SKM-1 (cell line): Measurements from ENCODE around the gene CPLANE2.
"Not testable (repeated sequence)": the region's sequence is repeated elsewhere in the genome, so short reads cannot be mapped to it uniquely, and the experiment has no call there.

Experiments
- DNase-seq: peaks from one replicate; lab custom pipeline; 2025; ENCODE audit not compliant: unreplicated experiment; lab: John Stamatoyannopoulos, UW

CPLANE2 gene, protein sequence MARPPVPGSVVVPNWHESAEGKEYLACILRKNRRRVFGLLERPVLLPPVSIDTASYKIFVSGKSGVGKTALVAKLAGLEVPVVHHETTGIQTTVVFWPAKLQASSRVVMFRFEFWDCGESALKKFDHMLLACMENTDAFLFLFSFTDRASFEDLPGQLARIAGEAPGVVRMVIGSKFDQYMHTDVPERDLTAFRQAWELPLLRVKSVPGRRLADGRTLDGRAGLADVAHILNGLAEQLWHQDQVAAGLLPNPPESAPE

DNA sequence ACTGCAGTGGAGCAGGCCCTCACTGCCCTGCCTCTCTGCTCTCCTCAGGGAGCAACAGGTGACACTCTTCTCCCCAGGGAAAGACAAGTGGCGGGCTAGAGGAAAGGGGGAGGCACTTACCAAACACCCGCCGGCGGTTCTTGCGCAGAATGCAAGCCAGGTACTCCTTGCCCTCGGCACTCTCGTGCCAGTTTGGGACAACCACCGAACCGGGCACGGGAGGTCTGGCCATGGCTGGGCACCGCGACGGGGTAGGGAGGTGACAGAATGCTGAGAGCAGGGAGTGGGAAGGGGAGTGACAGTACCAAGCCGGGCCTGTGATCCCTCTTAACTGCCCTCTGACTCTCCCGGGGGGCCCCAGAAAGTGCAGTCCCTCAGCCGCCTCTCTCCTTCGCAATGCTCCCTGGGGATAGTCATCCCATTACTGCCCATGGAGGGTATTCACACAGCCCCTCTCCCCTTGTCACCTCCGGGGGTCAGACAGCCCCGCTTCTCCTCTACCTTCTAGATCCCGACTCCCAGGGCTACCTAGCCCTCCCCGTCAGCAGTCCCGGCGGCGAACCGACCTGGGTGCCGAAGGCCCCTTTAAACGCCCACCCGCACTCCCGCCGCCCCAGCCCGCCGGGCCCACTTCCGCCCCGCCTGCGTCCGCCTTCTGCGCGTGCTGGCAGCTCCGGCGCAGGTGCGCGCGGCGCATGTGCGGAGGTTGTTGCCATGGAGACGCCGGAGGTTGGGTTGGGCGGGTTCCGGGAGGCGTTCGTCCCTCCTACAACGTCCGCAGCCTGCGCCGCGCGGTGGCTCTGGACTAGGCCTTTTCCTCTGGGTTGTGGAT lies at the start of gene CPLANE2:
Gene CPLANE2 (minus strand): TSS at position 673 of the 832 bp plus-strand sequence. CDS start 441 bp downstream, at position 232.
- DNase-seq = peak; percentile 82

DNA sequence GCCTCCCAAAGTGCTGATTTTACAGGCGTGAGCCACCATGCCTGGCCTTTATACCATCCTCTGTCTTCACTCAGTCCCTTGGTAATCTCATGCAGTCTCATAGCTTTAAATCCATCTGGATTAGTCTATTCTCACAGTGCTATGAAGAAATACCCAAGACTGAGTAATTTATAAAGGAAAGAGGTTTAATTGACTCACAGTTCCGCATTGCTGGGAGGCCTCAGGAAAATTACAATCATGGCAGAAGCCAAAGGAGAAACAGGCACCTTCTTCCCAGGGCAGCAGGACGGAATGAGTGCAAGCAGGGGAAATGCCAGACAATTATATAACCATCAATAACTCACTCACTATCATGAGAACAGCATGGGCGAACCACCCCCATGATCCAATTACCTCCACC lies 49.1 kb upstream of the CPLANE2 start:
- DNase-seq = no peak

DNA sequence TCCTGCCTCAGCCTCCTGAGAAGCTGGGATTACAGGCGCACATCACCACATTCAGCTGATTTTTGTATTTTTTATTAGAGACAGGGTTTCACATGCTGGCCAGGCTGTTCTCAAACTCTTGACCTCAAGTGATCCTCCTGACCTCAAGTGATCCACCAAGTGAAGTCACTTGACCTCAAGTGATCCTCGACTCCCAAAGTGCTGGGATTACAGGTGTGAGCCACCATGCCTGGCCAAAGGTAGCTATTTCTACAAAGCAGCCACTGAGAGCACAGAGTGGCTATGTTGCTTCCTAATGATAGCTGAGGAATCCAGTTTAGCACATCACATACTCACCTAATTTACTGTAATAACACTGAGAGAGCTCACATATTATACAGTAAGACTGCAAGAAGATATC lies 44.8 kb upstream of the CPLANE2 start:
- DNase-seq = no peak

DNA sequence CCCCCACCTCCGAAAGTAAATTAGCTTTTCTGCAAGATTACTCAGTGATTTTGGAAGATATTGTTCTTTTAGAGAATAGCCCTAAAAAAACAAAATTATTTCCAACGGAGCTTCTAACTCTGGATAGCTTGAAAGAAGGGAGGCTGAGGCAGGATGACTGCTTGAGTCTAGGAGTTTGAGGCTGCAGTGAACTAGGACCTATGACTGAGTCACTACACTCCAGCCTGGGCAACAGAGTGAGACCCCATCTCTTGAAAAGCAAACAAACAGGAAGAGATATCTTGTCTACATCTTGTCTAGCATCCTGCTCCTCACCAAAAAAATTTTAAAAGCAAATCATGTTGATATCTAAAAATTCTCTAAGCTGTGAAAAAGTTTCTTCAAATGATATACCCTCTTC lies 42.2 kb upstream of the CPLANE2 start:
- no peak for DNase-seq

DNA sequence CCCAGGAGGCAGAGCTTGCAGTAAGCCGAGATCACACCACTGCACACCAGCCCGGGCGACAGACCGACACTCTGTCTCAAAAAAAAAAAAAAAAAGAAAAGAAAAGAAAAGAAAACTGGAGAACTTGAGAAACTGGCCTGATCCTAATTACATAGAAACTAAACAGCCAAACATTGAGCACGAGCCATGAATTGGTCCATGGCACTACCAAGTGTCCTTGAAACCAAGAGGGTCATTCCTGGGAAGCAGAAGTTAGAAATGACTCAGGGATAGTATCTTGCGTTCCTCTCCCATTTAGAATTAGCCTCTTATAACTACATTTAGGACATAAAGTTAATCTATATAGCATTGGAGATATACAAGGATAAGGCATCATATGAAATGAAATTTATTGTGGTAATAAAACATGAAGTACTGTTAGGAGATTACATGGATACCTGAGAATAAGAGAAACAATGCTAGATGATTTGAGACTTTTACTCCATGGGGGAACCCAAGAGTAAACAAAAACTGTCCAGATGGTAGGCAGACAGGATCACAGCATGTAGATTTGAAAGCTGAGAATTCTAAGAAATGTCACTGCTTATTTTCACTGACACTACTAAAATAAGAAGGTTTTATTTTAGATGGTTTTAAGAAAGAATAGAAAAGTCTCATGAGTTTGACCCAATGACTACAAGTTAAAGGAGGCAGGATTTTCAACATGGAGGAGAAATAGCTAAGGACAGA lies 39.5 kb upstream of the CPLANE2 start:
- DNase-seq = no peak

DNA sequence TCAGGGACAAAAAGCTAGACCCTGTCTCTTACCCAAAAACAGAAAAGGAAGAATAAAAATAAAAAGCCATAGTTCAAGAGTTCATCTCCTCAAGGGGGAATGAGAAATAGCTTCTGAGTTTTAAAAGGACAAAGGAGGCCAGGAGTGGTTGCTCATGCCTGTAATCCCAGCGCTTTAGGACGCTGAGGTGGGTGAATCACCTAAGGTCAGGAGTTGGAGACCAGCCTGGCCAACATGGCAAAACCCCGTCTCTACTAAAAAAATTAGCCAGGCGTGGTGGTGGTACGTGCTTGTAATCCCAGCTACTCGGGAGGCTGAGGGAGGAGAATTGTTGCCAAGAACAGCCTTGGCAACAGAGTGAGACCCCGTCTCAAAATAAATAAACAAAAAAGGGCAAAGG lies 38.6 kb upstream of the CPLANE2 start:
- DNase-seq = no peak

DNA sequence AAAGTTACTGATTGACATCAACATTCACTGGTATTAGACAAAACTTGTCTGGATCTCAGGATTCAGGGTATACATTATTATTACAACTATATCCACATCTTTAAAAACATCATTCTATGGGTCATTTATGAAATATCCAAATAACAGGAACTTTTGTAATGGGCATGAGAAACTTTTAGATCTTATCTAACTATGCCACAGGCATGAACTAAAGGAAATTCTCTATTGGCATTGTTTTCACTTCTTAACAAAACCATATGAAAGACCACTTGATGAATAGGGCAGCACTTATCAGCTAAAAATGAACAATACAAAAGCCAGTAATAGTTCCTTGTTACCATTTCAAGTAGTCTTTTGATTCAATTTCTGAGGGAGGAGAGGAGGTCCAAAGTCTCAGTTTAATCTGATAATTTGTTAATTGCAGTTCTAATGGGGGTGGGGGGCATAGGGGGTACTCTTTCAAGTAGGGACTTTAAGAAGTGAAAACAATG lies 30.8 kb upstream of the CPLANE2 start:
- DNase-seq = no peak

DNA sequence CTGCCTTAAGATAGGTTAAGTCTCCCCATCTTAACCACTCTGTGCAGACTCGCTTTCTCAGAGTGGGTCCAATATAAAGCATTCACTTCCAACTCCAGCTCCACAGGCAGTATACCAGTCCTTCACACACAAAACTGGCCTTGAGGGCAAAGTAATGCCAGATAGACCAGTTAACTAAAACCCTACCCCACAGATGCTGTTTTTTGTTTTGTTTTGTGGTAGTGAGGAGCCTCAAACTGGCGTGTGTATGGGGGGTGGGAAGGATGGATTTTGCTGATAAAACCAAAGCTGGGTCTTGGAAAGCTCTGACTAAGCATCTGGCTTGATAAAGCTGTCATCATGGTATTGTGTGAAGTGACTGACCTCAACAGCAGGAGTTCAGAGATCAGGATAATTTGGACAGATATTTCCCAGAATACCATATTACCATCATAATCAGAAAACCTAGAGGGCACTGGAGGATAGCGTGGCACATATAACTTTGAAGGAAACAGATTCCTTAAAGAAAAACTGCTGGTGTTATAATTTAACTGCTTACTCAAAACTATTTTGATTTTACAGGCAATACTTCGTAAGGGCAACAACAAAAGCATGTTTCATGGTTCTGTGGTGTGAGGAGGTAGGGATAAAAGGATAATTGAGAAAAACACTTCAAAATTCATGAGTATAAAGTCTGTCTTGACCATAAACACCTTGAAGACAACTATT lies 29.6 kb upstream of the CPLANE2 start:
- DNase-seq = no peak

DNA sequence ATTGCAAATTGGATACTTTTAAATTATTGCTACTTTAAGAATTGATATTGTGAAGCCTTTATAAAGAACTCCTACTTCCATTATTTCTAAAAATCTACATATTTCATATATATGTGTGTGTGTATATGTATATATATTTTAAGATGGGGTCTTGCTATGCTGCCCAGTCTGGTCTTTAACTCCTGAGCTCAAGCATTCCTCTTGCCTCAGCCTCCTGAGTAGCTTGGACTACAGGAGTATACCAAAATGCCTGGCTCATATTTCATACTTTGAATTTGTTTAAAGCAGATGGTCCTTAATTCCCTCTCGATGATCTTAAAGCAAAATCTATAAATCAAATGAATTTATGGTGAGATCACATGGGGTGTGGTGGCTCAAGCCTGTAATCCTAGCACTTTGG lies 25.1 kb upstream of the CPLANE2 start:
- DNase-seq = no peak

DNA sequence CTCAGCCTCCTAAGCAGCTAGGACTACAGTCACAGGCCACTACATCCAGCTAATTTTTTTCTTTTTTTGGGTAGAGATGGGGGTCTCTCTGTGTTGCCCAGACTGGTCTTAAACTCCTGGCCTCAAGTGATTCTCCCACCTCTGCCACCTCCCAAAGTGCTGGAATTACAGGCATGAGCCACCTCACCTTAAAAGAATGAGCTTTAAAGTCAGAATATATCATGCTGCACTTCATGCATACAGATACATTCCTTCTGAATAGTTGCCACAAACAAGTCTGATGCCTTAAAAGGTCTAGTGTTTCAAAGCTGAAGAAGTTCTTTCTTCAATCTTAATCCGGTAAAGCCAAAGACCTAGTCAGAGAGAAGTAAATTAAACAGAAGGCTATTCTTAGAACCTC lies 23.8 kb upstream of the CPLANE2 start:
- no peak for DNase-seq

DNA sequence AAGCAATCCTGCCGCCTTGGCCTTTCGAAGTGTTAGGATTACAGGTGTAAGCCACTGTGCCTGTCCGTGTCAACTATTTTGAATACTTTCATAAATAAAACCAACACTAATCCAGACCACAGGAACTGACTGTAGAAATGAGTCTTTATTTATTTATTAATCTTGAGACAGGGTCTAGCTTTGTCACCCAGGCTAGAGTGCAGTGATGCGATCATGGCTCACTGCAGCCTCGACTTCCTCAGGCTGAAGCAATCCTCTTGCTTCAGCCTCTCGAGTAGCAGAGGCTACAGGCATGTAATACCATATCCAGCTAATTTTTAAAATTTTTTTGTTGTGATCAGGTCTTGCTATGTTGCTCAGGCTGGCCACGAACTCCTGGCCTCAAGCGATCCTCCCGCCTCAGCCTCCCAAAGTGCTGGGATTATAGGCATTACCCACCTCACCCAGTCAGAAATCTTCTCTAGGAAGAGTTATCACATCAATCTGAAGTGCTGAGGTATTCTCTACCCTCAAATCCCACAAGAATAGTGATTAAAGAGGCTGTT lies 21.7 kb upstream of the CPLANE2 start:
- no peak for DNase-seq

DNA sequence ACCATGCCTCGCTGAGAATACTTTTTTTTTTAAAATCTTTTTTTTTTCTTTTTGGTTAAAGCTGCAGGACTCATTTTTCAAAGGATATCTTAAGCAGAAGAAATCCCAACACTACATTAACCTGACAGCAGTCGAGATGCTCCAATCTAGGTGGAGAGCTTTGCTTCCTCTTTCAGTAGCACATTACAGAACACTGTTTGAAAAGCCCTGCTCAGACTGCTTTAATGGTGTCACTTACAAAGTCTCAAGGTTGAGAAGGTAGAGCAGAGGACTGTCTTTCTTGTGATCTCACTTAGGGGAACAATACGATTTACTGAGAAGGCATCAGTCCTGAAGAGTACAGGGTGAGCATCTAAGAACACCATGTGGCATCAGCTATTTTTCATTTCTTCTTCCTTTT lies 21.0 kb upstream of the CPLANE2 start:
- no peak for DNase-seq

DNA sequence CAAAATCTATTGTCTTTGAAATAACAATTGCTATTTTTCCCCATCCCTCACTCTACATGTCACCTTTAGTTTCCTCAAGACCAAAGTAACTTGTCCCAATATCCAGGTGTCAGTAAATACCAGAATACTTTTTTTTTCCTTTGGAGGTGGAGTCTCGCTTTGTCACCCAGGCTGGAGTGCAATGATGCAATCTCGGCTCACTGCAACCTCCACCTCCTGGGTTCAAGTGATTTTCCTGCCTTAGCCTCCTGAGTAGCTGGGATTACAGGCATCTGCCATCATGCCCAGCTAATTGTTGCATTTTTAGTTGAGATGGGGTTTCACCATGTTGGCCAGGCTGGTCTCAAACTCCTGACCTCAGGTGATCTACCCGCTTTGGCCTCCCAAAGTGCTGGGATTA lies 20.6 kb upstream of the CPLANE2 start:
- DNase-seq = not testable (repeated sequence)

DNA sequence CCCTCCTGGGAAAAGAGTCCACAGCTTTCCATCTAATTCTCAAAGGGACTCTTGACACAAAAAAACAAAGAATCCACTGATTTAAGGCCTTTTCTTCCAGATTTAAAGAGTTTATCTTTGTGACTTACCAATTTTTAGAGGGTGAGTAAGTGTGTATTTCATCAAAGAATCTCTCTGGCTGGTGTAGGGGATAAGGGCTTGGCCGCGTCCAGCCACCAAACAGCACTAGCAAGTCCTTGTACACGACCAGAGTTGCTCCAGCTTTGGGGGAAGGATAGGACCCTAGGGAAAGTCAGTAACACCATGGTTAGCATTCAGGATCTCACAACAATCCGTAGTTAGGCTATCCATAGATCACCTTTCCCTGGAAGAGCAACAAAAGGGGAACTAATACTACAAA lies 19.5 kb upstream of the CPLANE2 start:
- no peak for DNase-seq

DNA sequence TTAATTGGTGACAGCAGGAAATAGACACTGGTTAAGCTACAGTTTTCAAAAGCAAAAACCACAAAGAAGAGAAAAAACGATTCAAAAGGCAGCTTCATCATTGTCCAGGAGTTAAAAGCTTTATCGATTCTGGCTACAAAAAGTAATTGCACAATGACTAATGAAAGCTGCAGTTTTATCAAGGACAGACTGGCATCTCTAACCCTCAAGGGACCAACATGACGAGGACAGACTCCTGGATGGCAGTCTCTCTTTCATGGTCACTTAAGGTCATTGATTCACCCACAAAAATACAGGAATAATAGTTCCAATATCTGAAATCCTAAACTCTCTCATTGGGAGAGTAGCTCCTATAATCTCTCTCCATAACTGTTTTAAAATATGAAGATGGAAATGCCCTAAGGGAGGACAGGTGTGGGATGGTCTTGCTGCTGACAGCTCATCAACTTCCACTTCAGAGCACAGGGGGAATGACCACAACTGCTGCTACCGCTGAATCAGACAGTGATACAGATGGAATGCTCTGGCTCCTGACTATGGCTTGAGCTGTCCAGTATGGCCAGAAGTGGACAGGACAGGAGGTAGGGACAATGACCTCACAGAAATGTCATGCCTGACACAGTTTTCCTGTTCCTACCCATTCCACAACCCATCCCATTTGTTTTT lies 17.4 kb upstream of the CPLANE2 start:
- DNase-seq = no peak

DNA sequence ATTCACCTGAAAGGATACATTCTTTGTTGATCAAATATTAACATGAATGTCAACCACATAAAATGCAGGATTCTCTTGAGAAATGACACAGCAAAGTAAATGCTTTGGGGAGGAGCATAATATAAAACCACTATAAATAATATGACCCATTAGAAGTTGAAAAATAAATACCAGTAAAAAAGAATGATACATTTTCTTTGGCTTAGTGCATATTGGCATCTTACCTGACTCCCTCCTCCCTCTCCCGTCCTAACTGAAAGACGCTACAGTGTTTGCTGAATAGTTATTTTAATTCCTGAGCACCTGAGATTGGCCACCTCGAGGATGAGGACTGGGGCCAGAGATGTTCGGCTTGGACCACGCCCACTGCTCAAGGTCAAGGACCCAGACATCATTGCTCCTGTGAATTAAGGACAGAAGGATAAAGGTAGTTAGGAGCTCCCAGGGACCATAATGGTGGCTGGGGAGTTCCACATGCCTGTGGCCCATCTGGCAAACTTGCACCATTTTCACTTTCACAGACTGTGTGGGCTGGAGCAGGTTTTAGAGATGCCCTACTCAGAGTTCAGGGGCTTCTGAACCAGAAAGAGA lies 16.4 kb upstream of the CPLANE2 start:
- no peak for DNase-seq

DNA sequence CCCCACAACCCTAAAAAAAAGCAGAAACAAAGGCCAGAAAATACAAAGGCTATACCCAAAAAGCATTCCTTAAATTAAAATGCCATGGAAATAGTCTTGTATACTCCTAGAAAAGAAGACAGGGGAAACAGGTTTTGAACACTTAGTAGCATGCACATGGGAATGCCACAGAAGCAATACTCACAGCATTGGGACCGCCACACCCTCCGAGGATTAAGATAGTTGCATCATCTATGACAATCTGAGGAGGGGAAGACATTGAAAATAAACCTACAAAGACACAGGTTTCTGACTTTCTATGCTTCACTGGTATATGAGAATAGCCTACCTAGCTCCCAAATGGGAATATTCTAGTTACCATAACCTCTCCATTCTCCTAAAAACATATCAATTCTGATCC lies 15.9 kb upstream of the CPLANE2 start:
- no peak for DNase-seq

DNA sequence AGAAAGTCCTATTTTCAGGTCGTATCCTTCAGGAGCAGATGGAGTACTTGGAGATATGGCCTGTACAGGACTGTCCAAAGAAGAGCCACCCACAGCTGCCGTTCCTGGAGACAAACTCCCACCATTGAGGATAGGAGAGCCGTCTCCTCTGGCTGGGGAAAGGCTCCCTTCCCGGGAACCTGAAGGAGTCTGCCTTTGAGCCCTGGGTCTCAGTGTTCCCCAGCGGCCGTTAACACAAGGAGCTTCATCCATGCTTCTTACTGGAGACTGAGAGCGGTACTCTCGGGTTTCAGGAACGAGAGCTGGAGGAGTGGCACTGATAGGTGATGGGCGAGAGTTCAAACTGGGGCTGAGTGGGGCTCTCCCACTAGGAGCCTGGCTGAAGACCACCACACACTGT lies 14.4 kb upstream of the CPLANE2 start:
- no peak for DNase-seq

DNA sequence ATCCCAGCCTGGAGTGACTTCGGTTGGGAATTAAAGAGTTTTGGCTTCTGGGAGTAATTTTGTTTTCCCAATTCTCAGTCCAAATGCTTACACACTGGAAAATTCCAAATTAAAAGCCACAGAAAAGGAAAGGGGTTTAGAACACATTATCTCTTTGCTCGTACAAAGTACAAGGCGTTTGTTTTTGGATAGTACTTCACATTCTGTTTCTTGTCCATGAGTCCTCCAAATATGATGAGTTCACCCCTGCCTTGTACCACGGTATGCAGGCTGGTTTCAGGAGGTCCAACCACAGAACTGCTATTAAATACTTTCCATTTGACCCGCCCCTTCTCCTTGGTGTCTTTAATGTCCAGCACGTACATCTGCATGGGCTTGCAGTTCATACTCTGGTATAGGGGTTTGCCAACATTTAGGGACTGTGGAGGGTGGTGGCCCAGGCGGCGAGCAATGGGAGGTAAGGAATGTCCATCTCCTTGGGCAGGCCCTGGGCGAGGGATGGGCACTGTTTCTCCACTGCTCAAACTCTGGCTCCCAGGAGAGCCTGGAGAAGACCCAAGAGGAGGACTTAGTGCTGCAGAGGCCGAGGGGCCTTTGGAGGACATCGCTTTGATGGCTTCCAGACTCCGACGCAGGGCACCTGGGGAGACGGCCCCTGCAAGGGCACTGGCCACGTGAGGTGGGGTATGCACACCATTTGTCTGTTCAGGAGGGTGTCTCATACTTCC lies 13.7 kb upstream of the CPLANE2 start:
- no peak for DNase-seq
